ENCODE measurements around the gene TRPV5. TPM values are rescaled to one million over a fixed set of nuclear protein-coding genes. Genes with fewer than 3 reads are reported as not detected.

TRPV5 gene
- total and polyA plus RNA-seq, 2 donors = 0.26 TPM; not detected in 1

DNA sequence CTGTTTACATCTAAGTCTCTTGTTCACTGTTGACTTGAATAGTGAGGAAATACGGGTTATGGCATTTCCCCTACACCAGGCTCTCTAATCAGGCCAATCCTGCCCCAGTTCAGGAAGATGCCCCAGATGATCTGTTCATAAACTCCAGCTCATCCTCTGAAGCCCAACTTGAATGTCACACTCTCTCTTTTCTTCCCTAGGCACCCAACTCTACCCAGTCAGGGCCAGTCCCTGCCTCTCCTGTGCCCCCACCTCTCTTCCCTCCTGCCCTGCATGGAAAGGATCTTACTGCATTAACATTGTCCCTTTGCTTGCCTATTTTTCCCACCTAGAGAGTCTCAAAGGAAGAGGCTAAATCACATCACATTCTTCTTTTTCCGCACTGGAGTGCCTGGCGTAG, 37.4 kb downstream of the TRPV5 start:
- no peak overlapping the region for H3K27ac ChIP-seq (ENCODE audit: low read depth)
- no peak overlapping the region for H3K4me3 ChIP-seq (ENCODE audit: low read depth, low read length)
- H3K36me3 ChIP-seq (ENCODE audit: insufficient read depth) = no peaks in the 10 kb centered on the region
- WGBS = 83% methylated on average over 3 of the region's 3 CpGs
- no peak for DNase-seq (ENCODE audit: extremely low spot score)
- no peaks in the 10 kb centered on the region for H3K4me1 ChIP-seq (ENCODE audit: insufficient read depth)

DNA sequence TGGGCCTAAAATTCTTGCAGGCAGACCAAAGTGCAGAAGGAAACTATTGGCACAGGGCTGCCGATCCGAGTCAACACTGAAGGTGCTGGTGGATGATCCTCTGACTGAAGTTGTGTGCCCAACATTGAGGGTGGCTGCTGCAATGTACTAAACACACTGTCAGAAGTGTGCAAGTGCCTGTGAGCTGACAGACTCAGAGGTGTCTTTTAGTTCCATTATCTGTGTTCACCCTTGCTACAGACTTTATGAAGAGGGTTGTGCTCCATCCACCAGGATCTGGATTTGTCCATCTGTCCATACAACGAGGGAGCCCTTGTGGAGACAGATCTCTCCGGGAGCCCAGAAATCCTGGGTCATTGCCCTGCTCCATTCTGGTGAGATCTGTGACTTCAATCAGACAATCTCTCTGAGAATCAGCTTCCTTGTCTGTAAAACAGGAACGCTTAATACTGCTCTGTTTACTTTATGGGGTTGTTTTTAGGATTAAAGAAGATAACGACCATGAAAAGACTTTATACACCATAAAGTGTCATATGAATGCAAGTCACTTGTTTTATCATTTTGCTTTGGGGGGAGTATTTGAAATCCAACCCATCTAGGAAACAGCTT, 38.5 kb downstream of the TRPV5 start:
- no peak for DNase-seq (ENCODE audit: extremely low spot score)
- Histone ChIP-seq H3K36me3 (ENCODE audit: insufficient read depth) (no peaks in the 10 kb centered on the region), H3K4me3 (ENCODE audit: low read depth, low read length) (no peak overlapping the region), H3K27ac (ENCODE audit: low read depth) (no peak overlapping the region), H3K4me1 (ENCODE audit: insufficient read depth) (no peaks in the 10 kb centered on the region)
- WGBS = 26% methylated on average over 6 of the region's 6 CpGs

DNA sequence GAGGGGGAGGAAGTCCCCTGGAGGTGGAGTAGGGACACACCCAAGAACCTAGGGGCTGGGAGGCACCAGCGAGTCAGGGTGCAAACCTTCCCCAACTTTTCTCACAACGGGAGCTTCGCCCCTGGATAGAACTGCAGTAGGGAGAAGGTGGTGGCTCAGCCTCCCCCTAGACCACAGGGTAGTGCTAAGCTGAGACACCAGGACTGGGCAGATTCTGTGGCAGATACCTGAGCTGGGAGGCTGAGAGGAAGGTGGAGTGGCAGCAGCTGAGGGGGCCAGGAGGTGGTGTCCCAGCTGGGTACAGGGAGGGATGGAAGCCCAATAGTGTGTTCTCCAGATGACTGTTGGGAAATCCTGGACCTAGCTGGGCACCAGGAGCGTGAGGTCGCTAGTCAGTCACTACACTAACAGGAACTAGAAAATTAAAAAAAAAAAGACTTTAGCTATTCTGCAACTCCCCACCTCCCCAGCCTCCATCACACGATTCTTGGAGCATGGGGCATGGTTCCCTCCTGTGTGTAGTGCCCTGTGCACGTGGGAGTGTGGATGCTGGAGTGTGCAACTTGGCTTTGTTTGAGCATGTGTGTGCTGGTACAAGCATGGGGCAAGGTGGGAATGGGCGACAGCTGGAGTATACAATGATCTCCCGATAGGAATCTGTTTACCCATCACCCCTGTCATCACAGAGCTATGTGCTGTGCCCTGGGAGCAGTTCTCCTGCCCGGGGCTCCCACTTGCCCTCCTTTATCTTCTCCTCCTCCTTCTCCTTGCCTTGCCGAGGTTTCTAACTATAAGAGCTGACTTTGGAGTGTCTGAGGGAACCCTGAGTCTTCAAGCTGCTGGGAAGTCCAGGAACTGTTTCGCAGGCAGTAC, 39.2 kb downstream of the TRPV5 start:
- no peak for DNase-seq (ENCODE audit: extremely low spot score)
- 68% methylated on average over 12 of the region's 12 CpGs for WGBS

DNA sequence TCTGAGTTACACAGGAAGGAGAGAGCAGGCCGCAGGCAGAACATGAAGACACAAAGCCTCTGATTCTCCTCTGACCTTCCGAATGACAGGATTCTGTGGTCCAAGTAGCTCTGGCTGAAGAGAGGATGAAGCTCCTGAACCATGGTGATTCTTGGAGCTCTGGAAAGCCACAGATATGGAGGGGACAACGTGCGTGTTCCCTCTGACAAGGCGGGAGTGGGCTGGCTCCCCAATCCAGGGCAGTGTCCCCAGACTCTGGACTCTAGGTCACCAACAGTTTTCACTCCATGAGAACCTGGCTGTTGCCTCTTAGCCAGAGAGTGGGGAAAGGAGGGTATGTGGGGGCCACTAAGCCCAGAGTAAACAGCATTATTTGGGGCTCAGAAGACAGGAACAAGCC, 40.6 kb downstream of the TRPV5 start:
- Histone ChIP-seq H3K4me1 (ENCODE audit: insufficient read depth) (no peaks in the 10 kb centered on the region), H3K4me3 (ENCODE audit: low read depth, low read length) (no peak overlapping the region), H3K27ac (ENCODE audit: low read depth) (no peak overlapping the region), H3K36me3 (ENCODE audit: insufficient read depth) (no peaks in the 10 kb centered on the region)
- WGBS = 90% methylated on average over 5 of the region's 5 CpGs
- no peak for DNase-seq (ENCODE audit: extremely low spot score)

More for the DNA sequence above, 39.2 kb downstream of the TRPV5 start:
- no peak overlapping the region for H3K27ac ChIP-seq (ENCODE audit: low read depth)
- no peaks in the 10 kb centered on the region for H3K4me1 ChIP-seq (ENCODE audit: insufficient read depth)
- no peaks in the 10 kb centered on the region for H3K36me3 ChIP-seq (ENCODE audit: insufficient read depth)
- H3K4me3 ChIP-seq (ENCODE audit: low read depth, low read length) = no peak overlapping the region

DNA sequence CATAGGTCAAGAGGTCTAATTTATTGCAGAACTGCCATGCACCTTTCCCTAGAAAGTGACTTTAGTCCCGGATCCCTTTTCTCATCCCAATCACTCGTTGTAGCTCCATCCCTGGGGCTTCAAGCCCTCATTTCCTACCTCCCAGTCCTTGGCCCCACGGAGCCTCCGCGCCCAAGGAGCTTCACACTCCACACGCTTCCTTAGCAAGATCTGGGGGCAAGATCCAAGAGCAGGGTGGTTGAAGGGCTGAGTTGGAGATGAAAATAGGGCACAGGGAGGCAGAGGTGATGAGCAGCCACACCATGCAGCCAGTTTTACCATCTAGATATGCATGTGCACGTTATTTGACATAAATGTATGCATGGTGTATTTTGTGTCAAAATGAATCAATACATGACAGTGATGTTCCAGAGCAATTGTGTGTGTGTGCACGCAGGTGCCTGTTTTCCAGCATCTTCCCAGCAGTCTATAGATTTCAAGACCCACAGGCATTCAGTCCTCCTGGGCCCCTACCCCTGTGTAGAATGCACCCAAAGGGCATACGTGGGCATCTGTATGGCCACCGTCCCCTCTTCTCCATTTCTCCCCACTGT, 42.0 kb downstream of the TRPV5 start:
- Histone ChIP-seq H3K36me3 (ENCODE audit: insufficient read depth) (no peaks in the 10 kb centered on the region), H3K4me3 (ENCODE audit: low read depth, low read length) (no peak overlapping the region), H3K27ac (ENCODE audit: low read depth) (no peak overlapping the region), H3K4me1 (ENCODE audit: insufficient read depth) (no peaks in the 10 kb centered on the region)
- 85% methylated on average over 10 of the region's 10 CpGs for WGBS
- no peak for DNase-seq (ENCODE audit: extremely low spot score)

DNA sequence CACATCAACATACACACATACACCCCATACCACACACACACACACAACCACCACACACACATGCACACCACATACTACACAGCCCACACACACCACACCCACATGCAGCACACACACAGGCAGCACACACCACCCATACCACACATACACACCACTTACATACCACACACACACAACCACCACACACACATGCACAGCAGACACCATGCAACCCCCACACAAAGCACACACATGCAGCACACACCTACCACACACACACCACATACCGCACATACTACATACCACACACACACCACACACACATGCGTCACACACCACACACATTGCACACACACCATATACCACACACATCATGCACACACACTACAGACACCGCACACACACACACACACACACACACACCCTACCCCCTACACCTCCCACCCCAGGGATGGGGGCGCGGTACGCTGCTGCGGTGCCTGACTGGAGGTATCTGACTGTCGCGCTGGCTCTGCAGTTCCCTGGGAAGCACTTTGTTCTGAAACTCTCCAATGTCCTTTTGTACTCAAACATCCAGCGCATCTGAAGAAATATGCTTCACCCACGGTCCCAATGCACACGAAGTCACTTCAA, 42.6 kb downstream of the TRPV5 start:
- no peak for DNase-seq (ENCODE audit: extremely low spot score)

DNA sequence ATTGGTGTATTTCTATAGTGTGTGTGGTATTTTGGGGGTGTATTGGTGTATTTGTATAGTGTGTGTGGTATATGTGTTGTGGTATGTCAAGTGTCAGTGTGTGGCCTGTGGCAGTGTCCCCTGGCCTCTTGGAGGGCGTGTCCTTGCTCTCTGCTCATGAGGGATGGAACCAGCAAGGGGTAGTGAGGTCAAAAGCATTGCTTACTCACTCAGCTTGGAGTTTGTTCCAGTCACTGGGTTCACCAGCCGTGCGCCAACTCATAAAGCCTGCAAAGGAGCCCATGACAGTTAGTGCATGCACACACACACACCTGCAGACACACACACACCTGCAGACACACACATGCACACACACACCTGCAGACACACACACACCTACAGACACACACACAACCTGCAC, 43.7 kb downstream of the TRPV5 start:
- 69% methylated on average over 3 of the region's 3 CpGs for WGBS
- Histone ChIP-seq H3K4me1 (ENCODE audit: insufficient read depth) (no peaks in the 10 kb centered on the region), H3K36me3 (ENCODE audit: insufficient read depth) (no peaks in the 10 kb centered on the region), H3K27ac (ENCODE audit: low read depth) (no peak overlapping the region), H3K4me3 (ENCODE audit: low read depth, low read length) (no peak overlapping the region)
- DNase-seq (ENCODE audit: extremely low spot score) = no peak

More for the DNA sequence above, 42.6 kb downstream of the TRPV5 start:
- Histone ChIP-seq H3K4me3 (ENCODE audit: low read depth, low read length) (no peak overlapping the region), H3K36me3 (ENCODE audit: insufficient read depth) (no peaks in the 10 kb centered on the region), H3K4me1 (ENCODE audit: insufficient read depth) (no peaks in the 10 kb centered on the region), H3K27ac (ENCODE audit: low read depth) (no peak overlapping the region)
- WGBS = 84% methylated on average over 12 of the region's 12 CpGs

DNA sequence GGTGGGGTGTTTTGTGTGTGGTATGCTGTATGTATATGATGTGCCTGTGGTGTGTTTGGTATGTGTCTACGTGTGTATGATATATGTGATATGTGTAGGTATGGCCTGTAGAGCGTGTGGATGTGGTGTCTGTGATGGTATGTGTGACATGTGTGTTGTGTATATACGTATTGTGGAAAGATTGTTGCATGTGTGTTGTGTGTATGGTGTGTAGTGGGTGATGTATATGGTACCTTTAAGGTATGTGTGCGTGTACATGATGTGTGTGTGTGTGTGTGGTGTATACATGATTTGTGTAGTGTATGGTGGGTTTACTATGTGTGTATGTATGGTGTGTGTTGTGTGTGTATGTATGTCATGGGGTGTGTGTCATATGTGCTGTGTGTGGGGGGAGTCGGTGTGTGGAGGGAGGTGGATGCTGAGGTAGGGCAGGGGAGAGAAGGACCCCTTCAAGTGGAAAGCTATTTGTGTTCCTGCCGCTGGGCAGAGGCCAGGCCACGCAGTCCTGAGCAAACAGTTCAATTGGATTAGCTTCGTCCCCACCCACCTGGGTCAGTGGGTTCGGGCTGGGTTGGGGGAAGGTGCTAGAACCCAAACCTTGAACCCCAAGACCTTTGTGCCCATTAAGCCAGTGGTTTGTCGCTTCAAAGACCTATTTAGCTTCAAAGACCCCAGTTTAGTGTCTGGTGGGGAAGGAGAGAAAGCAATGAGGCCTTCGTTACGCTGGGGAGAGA, 46.1 kb downstream of the TRPV5 start:
- Histone ChIP-seq H3K27ac (ENCODE audit: low read depth) (no peak overlapping the region), H3K36me3 (ENCODE audit: insufficient read depth) (no peaks in the 10 kb centered on the region), H3K4me3 (ENCODE audit: low read depth, low read length) (no peak overlapping the region), H3K4me1 (ENCODE audit: insufficient read depth) (no peaks in the 10 kb centered on the region)
- DNase-seq (ENCODE audit: extremely low spot score) = no peak
- 87% methylated on average over 12 of the region's 12 CpGs for WGBS

DNA sequence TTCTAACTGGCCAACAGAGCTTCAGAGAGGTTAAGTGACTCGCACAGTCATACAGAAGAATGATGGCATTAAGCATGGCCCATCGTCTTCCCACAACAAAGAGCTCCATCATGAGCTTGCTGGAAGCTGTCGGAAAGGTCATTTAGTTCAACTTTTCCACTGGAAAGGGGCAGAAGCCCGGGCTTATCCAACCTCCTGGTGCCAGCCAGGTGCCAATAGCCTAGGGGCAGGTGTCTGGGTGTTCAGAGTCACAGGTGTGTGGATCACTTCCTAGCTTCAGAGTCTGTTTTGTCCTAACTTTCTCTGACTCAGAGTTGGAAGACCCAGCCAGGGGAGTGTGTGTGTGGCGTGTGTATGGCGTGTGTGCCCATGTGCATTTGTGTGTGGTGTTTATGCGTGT, 46.7 kb downstream of the TRPV5 start:
- Histone ChIP-seq H3K27ac (ENCODE audit: low read depth) (no peak overlapping the region), H3K4me1 (ENCODE audit: insufficient read depth) (no peaks in the 10 kb centered on the region), H3K36me3 (ENCODE audit: insufficient read depth) (no peaks in the 10 kb centered on the region), H3K4me3 (ENCODE audit: low read depth, low read length) (no peak overlapping the region)
- 84% methylated on average over 7 of the region's 7 CpGs for WGBS
- no peak for DNase-seq (ENCODE audit: extremely low spot score)

DNA sequence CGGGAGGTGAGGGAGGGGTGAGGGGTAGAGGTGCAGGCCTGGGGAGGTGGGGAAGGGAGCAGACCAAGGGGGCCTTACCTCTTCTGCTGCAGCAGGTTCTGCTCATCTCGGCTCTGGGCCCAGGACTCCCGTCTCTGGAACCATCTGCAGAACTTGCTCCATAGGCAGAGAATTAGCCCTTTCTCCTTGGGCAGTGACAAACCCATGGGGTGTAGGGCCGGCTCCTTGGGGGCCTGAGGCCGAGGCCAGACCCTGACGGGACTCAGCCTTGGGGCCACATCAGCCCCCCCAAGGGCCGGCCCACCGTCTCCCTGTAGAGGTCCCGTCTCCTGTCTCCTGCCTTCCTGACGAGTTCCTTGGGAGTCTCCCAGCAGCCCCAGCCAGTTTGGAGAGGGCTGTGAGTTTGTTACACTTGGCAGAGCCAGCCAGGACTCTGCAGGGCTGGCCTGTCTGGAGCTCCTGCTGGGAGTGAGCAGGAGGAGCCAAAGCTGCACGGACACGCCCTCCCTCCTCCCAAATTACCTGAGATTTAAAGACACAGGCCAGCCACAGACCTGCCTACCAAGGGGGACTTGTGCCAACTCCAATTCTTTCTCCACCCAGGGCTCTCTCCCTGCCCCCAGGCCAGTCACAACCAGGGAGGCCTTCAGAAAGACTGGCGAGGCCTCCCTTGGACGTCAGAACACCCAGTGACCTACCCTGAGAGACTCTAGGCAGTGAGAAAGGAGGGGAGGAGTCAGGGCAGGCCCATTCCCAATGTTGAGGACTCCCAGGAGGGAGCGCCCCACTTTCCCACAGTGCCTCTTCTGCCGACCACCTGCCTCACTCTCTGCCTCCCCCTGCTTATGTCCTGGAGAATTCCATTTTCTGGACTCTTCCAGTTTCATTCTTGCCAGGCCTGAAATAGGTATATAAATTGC, 48.0 kb downstream of the TRPV5 start, which contains the start of gene TRPV6:
TSS of gene TRPV6 (minus strand) at position 435 of the 920 bp plus-strand sequence.
- H3K27ac ChIP-seq (ENCODE audit: low read depth) = no peak within 1 kb of the TSS
- no peak within 1 kb of the TSS for H3K4me3 ChIP-seq (ENCODE audit: low read depth, low read length)
- H3K36me3 ChIP-seq (ENCODE audit: insufficient read depth) = no peaks in the 10 kb centered on the region
- no peak for DNase-seq (ENCODE audit: extremely low spot score)
- no peaks in the 10 kb centered on the region for H3K4me1 ChIP-seq (ENCODE audit: insufficient read depth)
- WGBS = 57% methylated on average over 16 of the region's 16 CpGs

DNA sequence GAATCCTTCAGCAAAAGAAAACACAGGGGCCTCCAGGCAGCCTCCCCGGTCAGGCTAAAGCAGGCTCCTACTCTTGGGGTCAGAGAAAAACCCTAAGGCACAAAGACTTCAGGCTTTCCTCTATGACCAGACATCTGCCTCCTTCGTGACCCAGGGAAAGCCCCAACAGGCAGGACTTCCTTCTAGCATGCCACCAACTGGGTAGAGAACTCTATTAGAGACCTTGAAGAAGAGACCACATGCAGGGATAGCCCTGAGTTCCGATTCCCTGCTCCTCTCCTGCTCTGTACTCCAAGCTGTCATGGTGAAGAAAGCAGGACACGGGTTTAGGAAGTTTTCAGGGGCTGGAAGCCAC, 49.3 kb downstream of the TRPV5 start:
- no peaks in the 10 kb centered on the region for H3K36me3 ChIP-seq (ENCODE audit: insufficient read depth)
- H3K27ac ChIP-seq (ENCODE audit: low read depth) = no peak overlapping the region
- no peaks in the 10 kb centered on the region for H3K4me1 ChIP-seq (ENCODE audit: insufficient read depth)
- H3K4me3 ChIP-seq (ENCODE audit: low read depth, low read length) = no peak overlapping the region
- no peak for DNase-seq (ENCODE audit: extremely low spot score)
- 81% methylated on average over 4 of the region's 4 CpGs for WGBS

DNA sequence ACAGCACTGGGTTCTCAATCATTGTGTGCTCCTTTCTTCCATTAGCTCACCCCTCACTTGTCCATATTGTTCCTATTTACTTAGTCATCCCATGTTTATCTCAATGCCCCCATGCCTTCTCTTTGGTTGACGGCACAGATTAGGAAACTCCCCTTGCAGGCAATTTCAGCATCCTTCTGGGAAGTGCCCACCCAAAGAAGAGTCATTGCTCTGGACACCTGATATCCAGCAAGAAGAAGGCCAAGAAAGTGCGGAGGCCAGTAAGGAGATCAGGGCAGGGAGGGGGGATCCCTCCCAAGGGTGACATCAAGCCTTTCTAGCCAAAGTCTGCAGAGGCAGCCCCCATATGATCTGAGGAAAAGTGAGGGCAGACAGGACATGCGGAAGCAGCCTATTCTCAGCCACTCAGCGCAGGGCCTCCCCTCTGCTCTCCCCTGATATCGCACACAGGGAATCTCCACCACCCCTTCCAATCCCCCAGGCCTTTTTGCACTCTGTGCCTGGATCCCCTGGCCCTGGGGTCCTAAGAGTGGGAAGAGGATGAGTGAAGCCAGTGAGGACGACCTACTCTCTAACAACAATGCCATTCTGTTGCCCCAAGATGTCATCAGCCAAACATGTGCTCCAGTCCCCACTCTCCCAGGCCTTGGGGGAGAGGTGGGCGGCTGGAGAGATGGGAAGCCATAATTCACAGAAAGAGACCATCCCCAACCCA, 49.8 kb downstream of the TRPV5 start:
- Histone ChIP-seq H3K4me3 (ENCODE audit: low read depth, low read length) (no peak overlapping the region), H3K4me1 (ENCODE audit: insufficient read depth) (no peaks in the 10 kb centered on the region), H3K27ac (ENCODE audit: low read depth) (no peak overlapping the region), H3K36me3 (ENCODE audit: insufficient read depth) (no peaks in the 10 kb centered on the region)
- 74% methylated on average over 7 of the region's 7 CpGs for WGBS
- no peak for DNase-seq (ENCODE audit: extremely low spot score)

Data from urinary bladder (tissue), 4 donors.